Sigmoid colon (tissue), 3 donors: ENCODE results near the gene ZCCHC17.

Experiments used
- POLR2A ChIP-seq, 2 donors: fragments of 450-650 bp; IDR thresholded peaks; one replicate each; pipeline ENCODE4 v1.6.1; 2016; ENCODE audit warnings: antibody characterized with exemption in 2 of 2, mild to moderate bottlenecking in 2 of 2, moderate library complexity in 2 of 2
- TF ChIP-seq, protein P1 (sequence below), 4 experiments: fragments of 450-650 bp in 3 of 4; fragments of 200-600 bp in 1 of 4; IDR thresholded peaks; one replicate each; pipeline ENCODE4 v1.5.1; 2016 to 2019; ENCODE audit warnings: antibody characterized with exemption in 4 of 4, mild to moderate bottlenecking in 3 of 4, moderate library complexity in 2 of 4

DNA sequence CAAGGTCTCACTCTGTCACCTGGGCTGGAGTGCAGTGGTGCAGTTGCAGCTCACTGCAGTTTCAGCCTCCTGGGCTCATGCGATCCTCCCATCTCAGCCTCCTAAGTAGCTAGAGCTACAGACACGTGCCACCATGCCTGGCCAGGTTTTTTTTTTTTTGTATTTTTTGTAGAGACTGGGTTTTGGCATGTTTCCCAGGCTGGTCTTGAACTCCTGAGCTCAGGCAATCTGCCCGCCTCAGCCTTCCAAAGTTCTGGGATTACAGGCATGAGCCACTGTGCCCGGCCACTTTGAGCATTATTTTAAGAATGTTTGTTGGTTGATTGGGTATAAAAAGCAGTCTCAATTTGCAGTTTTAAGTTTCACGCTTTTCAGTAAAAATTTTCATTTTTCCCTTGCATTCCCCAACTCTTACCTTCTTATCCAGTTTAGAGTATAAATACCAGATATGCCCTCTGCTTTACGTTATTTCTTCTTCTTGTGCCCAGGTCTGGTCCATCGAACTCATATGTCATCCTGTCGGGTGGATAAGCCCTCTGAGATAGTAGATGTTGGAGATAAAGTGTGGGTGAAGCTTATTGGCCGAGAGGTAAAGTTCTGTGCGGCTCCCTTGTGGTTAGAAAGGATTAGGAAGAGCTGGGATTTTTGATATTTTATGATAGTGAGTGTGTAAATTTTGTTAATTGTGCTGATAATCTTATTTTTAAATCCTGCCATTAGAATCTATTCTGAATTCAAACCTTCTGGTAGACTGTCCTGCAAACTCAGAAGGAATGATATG is 40.0 kb downstream of the ZCCHC17 start:
- TF ChIP-seq, protein P1, sequence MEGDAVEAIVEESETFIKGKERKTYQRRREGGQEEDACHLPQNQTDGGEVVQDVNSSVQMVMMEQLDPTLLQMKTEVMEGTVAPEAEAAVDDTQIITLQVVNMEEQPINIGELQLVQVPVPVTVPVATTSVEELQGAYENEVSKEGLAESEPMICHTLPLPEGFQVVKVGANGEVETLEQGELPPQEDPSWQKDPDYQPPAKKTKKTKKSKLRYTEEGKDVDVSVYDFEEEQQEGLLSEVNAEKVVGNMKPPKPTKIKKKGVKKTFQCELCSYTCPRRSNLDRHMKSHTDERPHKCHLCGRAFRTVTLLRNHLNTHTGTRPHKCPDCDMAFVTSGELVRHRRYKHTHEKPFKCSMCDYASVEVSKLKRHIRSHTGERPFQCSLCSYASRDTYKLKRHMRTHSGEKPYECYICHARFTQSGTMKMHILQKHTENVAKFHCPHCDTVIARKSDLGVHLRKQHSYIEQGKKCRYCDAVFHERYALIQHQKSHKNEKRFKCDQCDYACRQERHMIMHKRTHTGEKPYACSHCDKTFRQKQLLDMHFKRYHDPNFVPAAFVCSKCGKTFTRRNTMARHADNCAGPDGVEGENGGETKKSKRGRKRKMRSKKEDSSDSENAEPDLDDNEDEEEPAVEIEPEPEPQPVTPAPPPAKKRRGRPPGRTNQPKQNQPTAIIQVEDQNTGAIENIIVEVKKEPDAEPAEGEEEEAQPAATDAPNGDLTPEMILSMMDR (IDR thresholded peaks at IDR 0.05) = no peak
- TF ChIP-seq POLR2A (IDR thresholded peaks at IDR 0.05) = no peak
